AG09319 (cell line): Measurements from ENCODE around the gene ANO10.

Experiments used
- DNase-seq: peaks from one replicate; pipeline ENCODE4 v3.0.0-alpha.2; 2010; ENCODE audit warnings: low read depth; ENCODE audit errors: extremely low read depth
- CTCF ChIP-seq: IDR thresholded peaks from 2 replicates; pipeline ENCODE4 v1.5.1; 2011; ENCODE audit warnings: low read depth, mild to moderate bottlenecking, inconsistent platforms, low read length, moderate library complexity

Gene ANO10

GRCh38 chr3:43418601-43419272 lies 203.1 kb downstream of the ANO10 start:
- no peak for TF ChIP-seq CTCF
- no peak for DNase-seq

GRCh38 chr3:43417133-43417532 lies 204.7 kb downstream of the ANO10 start:
- no peak for TF ChIP-seq CTCF
- DNase-seq: no peak

- TF ChIP-seq CTCF: no peak
Observed at GRCh38 chr3:43415088-43415487, 206.7 kb downstream of the ANO10 start.

GRCh38 chr3:43413676-43414368 lies 208.0 kb downstream of the ANO10 start:
- no peak for DNase-seq
- no peak for TF ChIP-seq CTCF

More at GRCh38 chr3:43415088-43415487, 206.7 kb downstream of the ANO10 start:
- no peak for DNase-seq

- TF ChIP-seq CTCF: no peak
- no peak for DNase-seq
Observed at GRCh38 chr3:43411429-43411828, 210.4 kb downstream of the ANO10 start.

GRCh38 chr3:43410592-43410991 lies 211.2 kb downstream of the ANO10 start:
- no peak for DNase-seq
- TF ChIP-seq CTCF: no peak

GRCh38 chr3:43409506-43409905 lies 212.3 kb downstream of the ANO10 start:
- no peak for TF ChIP-seq CTCF

More at GRCh38 chr3:43409506-43409905, 212.3 kb downstream of the ANO10 start:
- DNase-seq: no peak
